HG03442 (cell line): ENCODE data around the gene TAF6.
A peak's percentile ranks its signal among the peaks of the same experiment; 100 is the strongest.
"Not testable (repeated sequence)": the region's sequence is repeated elsewhere in the genome, so short reads cannot be mapped to it uniquely, and the experiment has no call there.

Source experiments
- ATAC-seq: cut with Tn5 transposase; IDR thresholded peaks from one replicate; pipeline ENCODE4 v1.9.1; 2021; ENCODE audit warnings: mild to moderate bottlenecking, moderate library complexity; ENCODE audit not compliant: unreplicated experiment

Gene TAF6

DNA sequence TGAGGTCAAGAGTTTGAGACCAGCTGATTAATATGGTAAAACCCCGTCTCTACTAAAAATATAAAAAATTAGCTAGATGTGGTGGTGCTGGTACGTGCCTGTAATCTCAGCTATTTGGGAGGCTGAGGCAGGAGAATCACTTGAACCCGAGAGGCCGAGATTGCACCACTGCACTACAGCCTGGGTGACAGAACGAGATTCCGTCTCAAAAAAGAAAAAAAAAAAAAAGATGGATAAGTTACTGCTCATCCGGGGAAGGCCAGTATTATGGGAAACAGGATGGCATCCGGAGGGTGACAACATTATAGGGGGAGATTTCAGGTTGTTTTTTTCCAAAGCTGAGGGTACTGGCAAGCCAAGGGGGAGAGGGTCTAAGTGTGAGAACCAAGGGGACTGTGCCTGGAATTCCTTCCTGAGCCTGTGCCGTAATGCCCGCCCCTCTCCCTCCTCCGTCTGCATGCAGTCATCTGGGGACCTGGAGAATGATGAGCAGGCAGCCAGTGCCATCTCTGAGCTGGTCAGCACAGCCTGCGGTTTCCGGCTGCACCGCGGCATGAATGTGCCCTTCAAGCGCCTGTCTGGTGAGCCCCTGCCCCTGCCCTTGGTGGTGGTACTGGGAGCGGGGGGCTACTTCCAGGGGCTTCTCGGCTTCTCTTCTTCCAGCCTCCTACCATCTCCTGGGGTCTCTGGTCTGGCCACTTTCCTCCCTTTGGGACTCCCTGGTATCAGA, 33.9 kb upstream of the TAF6 start:
- no peak for ATAC-seq

DNA sequence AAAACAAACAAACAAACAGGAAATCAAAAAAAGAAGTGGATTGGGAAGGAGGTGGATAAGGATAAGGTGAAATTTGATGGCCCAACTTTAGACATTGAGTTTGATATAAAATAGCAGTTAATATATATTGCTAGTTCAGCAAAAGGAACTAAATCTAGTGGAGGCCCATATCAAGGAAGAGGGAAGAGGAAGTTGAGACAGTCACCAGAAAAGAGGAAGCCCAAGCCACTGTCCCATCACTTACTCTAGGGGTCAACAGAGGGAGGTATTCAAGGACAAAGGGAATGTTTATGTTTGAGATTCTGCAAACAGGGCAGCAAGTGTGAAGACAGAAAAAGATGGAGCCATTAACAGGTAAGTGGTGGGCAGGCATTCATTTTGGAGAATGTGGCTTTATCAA, 33.2 kb upstream of the TAF6 start:
- no peak for ATAC-seq

DNA sequence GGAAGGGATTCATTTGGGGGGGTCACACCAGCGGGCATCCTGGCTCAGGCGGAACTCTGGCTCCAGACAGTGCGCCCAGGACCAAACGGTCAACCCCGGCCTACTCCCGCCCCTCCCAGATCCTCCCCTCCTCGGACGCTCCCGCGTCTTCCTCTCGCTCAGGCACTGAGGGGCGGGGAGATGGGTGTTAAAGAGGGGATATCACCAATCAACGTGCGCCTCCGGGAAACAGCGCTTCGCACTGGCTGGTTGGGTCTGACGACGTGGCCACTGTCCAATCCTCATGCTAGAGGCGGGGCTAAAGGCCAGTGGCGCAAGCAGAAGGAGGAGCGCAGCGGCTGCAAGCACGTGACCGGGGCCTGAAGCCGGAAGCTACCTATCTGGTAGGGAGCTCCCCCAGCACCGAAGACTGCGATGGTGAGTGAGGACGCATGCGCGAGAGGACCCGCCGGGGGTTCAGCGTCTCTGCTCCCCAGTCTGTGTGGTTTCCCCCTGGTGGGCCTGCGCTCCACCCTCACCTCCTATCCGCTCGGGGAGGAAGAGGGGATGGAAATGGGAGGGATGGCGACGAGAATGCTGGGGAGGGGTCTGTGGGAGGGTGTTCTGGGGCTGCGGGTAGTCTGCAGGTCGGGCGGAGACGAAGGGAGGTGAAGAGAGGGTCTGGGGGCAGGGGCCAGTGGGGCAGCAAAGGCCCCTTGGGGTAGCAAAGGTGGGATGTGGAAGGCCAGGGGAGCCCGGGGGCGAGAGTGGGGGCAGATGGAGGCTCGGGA, 29.6 kb upstream of the TAF6 start, which contains the start of gene LAMTOR4:
TSS of gene LAMTOR4 (plus strand) at position 360 of the 770 bp plus-strand sequence. CDS start at position 415, 55 bp downstream.
- peak; percentile 97 for ATAC-seq

DNA sequence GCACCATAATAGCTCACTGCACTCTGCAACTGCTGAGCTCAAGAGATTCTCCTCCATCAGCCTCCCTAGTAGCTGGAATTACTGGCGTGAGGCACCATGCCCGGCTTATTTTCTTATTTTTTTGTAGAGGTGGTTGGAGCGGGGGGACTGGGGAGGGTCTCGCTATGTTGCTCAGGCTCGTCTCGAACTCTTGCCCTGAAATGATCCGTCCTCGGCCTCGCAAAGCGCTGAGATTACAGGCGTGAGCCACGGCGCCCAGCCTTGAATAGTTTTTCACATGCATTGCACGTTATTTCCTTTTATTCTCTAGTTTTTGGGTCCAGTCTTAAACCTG, 29.0 kb upstream of the TAF6 start:
- no peak for ATAC-seq

DNA sequence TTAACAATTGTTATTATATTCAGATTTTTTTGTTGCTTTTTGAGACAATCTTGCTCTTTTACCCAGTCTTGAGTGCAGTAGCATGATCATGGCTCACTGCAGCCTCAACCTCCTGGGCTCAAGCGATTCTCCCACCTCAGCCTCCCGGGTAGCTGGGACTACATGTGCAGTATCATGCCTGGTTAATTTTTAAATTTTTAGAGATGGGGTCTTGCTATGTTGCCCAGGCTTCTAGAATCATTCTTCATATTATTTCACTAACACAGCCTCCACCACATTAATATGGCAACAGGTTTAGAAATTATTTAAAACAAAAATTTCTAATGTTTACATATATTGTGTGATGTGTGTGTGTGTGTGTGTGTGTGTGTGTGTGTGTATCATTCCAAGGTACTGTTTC, 28.1 kb upstream of the TAF6 start:
- no peak for ATAC-seq

DNA sequence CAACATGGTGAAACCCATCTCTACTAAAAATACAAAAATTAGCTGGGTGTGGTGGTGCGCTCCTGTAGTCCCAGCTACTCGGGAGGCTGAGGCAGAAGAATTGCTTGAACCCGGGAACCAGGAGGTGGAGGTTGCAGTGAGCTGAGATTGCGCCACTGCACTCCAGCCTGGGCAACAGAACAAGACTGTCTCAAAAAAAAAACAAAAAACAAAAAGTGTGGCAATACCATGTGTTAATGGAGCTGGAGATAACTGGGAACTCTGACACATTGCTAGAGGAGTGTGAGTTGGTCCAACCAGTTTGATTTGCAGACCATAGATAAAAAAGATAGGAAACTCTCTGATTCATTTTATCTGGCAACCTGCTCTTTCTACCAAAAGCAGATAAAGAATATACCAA, 27.2 kb upstream of the TAF6 start:
- not testable (repeated sequence) for ATAC-seq

DNA sequence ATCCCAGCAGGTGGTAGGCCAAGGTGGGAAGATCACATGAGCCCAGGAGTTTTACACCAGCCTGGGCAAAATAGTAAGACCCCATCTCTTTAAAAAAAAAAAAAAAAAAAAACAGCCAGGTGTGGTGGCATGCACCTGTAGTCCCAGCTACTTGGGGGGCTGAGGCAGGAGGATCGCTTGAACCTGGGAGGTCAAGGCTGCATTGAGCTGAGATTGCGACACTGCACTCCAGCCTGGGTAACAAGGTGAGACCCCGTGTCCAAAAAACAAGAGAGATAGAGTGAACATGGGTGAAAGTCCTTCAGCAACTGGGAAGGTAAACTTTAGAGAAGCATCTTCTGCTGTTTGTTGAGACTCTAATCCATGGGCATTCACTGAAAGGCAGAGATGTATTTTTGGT, 23.3 kb upstream of the TAF6 start:
- no peak for ATAC-seq

DNA sequence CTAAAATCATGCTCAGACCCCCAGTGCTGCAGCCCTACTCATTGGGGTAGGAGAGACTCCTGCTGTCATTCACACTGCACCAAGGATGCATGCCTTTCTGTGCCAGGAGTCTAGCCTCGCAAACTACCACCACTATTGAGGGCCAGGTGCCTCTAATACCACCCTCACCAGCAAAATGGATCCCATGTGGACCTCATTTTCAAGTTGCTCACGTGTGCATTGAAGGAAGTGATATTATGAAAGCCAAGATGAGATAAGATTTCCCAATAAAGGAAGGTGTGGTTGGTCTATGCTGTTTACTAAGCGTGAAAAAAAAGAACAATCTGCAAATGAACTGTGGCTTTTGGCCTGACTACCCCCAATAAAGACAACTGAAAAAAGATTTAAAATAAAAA, 22.4 kb upstream of the TAF6 start:
- no peak for ATAC-seq

DNA sequence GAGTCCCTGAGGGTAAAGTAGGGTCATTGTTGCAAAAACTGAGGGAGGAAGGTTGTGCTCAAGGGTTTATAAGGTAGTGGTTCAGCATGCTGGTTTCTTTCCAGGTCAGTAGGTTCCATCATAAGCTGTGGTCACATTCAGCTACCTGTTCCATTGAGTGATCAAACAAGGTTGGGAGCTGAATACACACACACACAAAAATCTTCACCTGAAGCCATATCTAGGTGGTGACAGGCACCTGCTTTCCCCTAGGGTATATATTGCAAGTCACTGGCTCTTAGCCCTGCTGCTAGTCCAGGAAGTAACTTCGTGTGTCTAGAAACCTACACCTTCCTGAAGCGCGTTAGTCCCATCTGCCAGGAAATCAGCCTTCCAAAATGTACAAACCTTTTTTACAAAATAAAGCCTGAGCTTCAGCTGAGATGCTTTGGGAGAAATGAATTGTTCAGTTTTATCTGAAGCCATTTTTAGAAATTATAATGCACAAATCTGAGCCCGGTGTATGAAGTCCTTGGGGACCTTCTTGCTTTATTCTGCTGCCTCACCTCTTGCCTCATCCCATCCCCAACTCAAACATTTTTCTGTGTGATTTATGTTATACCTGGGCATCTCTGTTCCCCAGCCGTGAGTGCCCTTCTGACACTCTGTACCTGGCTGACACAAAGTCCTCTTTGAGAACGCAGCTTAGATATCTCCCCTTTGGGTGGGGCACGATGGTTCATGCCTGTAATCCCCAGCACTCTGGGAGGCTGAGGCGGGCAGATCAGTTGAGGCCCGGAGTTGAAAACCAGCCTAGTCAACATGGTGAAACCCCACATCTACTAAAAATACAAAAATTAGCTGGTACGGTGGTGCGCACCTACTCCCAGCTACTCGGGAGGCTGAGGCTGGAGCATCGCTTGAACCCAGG, 18.9 kb upstream of the TAF6 start:
- ATAC-seq, result no peak

DNA sequence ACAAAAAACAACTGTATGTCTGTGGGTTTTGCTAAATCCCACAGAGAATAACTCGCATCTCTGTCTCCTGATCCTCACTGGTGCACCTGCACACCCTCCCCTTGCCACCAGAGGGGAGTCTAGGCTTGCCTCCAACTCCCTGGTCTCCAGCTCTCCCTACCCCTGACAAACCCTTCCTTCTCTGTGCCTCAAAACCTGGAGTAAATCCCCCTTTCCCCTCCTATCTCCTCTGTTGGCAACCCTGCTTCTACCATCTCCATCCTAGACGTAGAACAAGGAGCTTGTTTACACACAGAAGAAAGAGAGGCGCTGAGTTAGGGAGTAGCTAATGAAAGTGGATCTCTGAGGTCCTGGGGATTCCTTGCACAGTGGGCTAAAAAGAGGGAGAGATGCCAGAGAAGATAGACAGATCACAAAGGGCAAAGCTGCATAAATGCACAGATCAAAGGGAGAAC, 13.6 kb upstream of the TAF6 start:
- ATAC-seq, result peak; percentile 69

DNA sequence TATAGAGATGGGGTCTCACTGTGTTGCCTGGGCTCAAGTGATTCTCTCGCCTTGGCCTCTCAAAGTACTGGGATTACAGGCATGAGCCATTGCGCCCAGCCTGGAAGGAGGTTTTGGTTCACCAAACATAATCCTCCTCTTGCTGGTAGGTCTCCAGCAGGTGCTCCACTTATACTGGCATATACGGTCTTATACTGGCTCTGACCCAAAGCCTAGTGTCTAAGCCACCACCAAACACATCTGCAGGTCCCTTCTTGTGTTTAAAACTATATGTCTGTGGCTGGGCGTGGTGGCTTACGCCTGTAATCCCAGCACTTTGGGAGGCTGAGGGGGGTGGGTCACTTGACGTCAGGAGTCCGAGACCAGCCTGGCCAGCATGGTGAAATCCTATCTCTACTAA, 13.0 kb upstream of the TAF6 start:
- ATAC-seq, result no peak

DNA sequence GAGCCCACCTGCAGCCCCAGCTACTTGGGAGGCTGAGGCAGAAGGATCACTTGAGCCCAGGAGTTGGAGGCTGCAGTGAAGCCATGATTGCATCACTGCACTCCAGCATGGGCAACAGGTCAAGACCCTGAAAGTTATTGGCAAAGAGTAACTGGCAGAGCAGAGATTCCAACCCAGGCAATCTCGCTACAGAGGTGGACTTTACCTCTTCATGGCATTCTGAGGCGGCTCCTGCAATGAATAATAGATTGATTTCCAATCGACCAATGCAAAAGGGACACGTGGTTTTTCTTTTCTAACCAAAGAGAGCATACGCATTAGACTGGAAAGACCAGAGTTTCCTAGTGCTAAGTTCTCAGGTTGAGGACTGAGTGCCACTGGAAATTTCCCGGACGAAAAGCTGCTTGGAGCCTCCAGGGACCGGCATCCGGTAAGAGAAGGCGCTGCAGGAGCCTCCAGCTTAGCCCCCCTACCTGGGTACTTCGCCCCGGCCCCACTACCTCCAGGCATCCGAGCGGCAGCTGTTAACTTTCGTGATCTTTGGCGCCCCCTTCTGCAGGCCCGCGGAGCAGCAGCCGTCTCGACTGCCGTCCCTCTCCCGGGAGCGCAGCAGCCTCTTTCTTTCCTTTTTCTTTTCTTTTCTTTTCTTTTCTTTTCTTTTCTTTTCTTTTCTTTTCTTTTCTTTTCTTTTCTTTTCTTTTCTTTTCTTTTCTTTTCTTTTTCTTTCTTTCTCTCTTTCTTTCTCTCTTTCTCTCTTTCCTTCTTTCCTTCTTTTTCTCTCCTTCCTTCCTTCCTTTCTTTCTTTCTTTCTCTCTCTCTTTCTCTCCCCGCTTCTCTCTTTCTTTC, 11.7 kb upstream of the TAF6 start:
- no peak for ATAC-seq

DNA sequence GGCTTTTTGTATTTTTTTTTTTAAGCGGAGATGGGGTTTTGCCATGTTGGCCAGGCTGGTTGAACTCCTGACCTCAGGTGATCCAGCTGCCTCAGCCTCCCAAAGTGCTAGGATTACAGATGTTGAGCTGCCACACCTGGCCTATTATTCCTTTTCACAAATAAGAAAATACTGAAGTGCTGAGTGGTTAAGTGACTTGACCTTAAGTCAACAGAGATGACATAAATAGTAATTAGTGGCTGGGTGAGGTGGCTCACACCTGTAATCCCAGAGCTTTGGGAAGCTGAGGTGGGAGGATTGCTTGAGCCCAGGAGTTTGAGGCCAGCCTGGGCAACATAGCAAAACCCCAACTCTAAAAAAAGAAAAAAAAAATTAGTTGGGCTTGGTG, 11.1 kb upstream of the TAF6 start:
- not testable (repeated sequence) for ATAC-seq

DNA sequence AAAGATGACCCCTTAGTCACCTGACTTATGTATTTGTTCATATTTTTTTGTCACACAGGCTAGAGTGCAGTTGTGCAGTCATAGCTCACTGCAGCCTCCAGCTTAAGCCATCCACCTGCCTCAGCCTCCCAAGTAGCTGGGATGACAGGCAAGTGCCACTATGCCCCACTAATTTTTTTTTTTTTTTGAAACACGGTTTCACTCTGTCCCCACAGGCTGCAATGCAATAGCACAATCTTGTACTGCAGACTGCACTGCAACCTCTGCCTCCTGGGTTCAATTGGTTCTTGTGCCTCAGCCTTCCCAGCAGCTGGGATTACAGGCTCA, 9.4 kb upstream of the TAF6 start:
- no peak for ATAC-seq

DNA sequence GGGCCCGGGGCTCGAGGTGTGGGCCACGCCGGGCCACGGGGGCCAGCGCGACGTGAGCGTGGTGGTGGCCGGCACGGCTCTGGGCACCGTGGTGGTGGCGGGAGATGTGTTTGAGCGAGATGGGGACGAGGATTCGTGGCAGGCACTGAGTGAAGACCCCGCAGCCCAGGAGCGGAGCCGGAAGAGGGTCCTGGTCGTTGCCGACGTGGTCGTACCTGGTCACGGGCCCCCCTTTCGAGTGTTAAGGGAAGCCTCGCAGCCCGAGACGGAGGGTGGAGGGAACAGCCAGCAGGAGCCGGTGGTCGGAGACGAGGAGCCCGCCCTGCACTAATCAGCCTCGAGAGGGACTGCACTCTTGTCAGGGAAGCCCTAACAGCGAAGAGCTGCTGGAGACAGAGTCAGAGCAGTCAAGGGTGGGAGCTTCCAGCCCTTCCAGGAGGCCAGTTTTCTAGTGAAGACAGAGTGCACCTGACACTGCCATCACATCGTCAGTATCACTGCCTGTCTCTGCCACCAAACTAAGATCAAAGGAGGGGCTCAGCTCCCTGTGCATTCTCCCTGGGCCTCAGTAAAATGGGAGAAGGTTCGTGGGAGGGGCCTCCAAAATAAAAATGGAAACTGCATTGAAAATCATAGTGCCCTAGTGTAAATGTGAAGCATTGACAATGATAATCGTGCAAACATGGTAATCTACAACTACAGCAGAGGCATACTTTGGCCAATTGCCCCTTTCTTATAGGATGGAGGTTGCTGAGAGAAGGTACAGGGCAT, 8.9 kb upstream of the TAF6 start:
- no peak for ATAC-seq

DNA sequence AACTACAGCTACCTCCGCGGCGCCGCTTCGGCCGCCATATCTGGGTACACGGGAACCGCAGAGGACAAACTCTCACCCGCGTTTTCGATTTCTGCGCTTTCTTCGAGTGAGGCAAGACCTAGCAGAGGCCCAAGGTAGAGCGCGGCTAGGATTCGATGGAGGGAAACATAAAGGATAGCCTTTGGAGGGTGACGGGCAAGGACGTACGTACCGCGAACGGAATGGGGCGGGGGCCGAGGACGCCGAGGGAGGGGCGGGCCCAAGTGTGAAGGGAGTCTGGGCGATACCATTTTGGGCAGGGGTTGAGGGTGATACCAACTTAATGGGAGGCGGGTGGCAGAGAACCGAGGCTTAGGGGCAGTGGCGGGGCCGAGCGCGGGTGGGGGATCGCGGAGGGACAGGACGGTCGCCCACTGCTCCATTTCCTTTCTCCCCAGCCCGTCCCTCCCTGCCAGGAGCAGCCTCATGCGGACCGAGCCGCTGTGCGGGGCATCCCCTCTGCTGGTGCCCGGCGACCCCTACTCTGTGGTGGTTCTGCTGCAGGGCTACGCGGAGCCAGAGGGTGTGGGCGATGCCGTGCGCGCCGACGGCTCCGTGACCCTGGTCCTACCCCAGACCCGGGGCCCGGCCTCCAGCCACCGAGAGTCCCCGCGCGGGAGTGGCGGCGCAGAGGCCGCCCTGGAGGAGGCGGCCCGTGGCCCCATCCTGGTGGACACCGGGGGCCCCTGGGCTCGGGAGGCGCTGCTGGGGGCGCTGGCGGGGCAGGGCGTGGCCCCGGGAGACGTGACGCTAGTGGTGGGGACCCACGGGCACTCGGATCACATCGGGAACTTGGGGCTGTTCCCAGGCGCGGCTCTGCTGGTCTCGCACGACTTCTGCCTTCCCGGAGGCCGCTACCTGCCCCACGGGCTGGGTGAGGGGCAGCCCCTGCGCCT, 8.0 kb upstream of the TAF6 start, which contains the start of gene MBLAC1:
TSS of gene MBLAC1 (plus strand) at position 37 of the 935 bp plus-strand sequence. CDS start at position 466, 429 bp downstream.
- peak; percentile 54 for ATAC-seq

DNA sequence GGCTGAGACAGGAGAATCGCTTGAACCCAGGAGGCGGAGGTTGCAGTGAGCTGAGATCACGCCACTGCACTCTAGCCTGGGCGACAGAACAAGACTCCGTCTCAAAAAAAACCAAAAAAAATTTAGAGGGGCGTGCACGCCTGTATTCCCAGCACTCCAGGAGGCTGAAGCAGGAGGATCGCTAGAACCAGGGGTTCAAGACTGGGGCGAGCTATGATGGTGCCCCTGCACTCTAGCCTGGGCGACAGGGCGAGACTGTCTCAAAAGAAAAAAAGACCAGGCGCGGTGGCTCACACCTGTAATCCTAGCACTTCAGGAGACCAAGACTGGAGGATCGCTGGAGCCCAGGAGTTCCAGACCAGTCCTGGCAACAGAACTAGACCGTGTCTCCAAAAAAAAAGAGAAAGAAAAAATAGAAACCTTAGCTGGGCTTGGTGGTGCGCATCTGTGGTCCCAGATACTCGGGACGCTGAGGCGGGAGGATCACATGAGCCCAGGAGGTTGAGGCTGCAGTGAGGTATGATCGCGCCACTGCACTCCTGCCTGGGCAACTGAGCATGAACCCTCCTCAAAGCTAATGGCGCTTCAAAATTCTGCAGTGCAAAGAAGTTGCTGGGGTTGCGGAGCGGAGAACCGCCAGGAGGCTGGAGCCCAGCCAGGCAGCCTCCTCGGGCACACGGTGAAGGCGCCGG, 7.2 kb upstream of the TAF6 start:
- no peak for ATAC-seq
